GM19455 (cell line): ENCODE measurements around the gene LCMT1.
"Not testable (repeated sequence)": the region's sequence is repeated elsewhere in the genome, so short reads cannot be mapped to it uniquely, and the experiment has no call there.

Source experiments
- ATAC-seq: cut with Tn5 transposase; IDR thresholded peaks from one replicate; pipeline ENCODE4 v1.9.1; 2021; ENCODE audit not compliant: unreplicated experiment

LCMT1 gene

DNA sequence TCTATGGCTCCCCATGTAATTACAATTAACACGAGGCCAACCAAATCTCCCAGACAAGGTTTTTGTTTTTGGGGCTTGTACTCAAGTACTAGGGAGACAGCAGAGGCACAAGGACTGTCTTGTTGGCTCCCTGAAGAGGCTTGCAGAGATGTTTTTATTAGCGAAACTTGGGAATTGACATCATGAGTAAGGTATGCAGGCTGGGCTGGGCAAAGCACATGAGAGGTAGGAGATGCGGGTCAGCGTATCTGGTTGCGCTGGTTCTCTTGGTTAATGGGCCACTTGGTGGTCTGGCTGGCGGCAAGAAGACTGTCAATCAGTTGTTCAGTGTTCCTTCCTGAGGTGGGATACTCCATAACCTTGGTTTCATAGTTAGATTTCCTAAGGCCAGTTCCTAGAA is 28.9 kb downstream of the LCMT1 start:
- no peak for ATAC-seq

- no peak for ATAC-seq
Measured at GRCh38 chr16:25141648-25142047, 30.1 kb downstream of the LCMT1 start.

- ATAC-seq = no peak
Measured at GRCh38 chr16:25143928-25144327, 32.4 kb downstream of the LCMT1 start.

- no peak for ATAC-seq
Measured at GRCh38 chr16:25148568-25149215, 37.1 kb downstream of the LCMT1 start.

DNA sequence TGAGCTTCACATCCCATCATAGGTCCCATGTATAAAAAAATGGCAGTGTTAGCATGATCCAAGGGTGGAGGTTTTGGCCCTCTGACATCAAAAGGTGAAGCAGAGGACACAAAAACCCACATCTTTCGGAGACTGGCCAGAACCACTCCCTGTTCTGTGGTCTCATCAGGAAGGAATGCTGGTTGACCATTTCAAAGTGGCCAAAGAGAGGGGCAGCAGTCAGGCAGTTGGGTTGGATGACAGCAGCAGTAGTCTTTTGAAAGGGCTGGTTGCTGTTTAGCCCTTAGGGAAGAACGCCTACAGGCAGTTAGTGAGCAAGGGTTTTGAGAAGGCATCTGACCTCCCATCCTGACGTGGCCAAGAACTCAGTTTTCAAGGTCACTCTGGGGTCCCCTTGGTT is 40.5 kb downstream of the LCMT1 start:
- no peak for ATAC-seq

DNA sequence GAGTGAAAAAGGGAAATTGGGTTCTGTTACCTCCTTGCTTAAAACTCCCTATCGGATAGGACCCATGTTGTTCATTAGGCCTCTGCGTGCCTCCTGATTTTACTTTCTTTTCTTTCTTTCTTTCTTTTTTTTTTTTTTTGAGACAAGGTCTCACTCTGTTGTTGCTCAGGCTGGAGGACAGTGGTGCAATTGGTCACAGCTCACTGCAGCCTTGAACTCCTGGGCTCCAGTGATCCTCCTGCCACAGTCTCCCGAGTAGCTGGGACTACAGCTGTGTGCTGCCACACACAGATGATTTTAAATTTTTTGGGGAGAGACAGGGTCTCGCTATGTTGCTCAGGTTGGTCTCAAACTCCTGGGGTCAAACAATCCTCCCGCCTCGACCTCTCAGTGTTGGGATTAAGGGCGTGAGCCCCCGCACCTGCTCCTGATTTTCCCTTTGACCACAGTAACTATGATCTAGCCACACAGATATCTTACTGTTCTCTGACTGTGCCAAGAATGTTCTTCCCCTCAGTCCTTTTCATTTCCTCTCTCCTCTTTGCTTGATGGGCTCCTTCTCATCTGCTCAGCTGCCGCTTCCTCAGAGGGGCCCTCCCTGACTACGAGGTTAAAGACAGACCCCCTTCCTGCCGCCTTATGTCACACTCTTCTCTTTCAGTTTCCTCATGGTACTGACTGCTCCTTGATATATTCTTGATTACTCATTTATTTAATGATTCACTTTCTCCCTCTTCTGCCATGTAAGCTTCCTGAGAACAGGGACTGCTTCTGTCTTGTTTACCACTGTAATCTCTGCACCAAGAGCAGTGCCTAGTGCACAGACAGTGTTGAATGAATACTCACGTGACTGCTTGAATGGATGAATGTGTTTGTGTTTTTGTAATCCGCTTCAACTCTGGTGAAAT is 44.3 kb downstream of the LCMT1 start:
- ATAC-seq = no peak

DNA sequence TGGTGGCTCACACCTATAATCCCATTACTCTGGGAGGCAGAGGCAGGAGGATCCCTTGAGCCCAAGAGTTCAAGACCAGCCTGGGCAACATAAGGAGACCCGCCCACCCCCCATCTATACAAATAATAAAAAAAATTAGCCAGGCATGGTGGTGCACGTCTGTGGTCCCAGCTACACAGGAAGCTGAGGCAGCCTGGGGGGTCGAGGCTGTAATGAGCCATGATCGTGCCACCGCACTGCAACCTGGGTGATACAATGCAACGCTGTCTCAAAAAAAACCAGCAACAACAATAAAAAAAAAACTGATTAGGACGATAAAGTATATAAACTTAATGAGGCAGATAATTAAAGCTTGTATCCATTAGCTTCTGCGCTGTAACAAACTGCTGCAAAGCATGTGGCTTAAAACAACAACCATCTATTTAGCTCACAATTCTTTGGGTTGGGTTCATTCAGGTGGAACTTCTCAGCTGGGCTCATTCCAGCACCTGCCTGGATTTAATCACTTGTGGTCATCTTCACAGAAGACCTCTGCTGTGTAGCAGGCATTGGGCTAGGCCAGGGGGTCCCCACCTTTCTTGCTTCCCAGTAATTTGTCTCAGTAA is 45.8 kb downstream of the LCMT1 start:
- no peak for ATAC-seq

DNA sequence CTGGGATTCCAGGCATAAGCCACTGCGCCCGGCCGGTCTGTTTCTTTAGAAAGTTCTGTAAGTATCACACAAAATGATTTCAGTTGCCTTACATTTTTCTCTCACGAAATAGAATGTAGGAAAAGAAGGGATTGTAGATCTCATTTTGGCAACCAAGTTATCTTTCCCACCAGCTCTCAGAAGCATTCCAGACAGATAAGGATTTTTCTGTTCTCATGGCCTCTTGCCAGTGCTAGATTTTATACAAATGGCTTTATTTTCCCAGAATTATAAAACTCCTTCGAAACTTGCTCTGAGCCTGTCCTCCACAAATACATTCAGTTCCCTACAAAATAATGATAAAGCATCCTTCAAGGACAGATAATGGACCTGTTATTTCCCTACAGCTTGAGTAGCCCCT is 46.9 kb downstream of the LCMT1 start:
- ATAC-seq = no peak

- no peak for ATAC-seq
Measured at GRCh38 chr16:25161753-25162367, 50.3 kb downstream of the LCMT1 start.

DNA sequence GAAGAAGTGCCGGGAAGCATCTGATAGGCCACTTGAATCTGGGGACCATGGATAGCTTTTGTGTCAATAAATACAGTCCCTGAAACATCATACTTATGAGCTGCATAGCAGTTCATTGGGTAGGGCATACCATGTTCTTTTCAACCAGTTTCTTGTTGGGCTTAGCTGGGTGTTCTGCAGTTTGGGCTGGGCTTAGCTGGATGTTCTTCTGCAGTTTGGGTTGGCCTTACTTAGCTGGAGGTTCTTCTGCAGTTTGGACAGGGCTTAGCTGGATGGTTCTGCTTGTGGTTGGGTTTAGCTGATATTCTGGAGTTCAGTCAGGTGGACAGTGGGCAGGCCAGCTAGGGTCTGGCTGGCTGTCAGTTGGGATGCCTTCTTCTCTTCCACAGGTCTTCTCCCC is 52.1 kb downstream of the LCMT1 start:
- ATAC-seq = no peak

DNA sequence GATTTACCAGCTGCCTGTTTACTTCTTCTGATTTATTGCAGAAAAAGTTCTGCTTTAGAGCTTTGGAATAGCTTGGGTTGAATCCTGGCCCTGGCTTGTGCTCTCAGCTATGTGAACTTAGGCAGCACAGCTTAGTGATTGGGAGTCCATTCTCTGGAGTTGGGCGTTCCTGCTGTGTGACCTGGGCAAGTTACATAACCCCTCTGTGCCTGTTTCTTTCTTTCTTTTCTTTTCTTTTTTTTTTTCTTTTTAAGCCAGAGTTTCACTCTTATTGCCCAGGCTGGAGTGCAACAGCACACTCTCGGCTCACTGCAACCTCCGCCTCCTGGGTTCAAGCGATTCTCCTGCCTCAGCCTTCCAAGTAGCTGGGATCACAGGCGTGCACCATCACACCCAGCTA is 53.7 kb downstream of the LCMT1 start:
- no peak for ATAC-seq

DNA sequence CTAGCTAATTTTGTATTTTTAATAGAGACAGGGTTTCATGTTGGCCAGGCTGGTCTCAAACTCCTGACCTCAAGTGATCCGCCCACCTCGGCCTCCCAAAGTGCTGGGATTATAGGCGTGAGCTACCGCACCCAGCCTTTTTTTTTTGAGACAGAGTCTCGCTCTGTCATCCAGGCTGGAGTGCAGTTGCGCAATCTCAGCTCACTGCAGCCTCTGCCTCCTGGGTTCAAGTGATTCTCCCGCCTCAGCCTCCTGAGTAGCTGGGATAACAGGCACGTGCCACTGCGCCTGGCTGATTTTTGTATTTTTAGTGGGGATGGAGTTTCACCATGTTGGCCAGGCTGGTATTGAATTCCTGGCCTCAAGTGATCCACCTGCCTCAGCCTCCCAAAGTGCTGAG is 56.4 kb downstream of the LCMT1 start:
- not testable (repeated sequence) for ATAC-seq

GRCh38 chr16:25171390-25171789 is 59.8 kb downstream of the LCMT1 start:
- no peak for ATAC-seq

DNA sequence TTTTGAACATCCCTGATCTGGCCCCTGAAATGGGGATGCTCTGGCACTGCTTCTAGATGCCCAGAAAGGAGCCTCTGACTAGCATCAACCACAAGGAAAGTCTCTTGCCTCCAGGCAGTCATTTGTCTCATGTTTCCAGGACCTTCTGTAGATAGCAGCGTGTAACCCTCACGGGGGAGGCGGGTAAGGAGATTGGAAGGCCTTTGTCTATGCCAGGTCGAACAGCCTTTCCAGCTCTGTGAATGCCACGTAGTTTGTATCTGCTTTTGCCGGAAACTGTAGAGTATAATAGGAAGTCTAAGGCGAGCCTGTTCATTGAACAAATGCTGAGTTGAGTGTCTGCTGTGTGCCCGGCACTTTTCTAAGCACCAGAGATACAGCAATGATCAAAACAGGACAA is 61.3 kb downstream of the LCMT1 start:
- ATAC-seq = no peak

DNA sequence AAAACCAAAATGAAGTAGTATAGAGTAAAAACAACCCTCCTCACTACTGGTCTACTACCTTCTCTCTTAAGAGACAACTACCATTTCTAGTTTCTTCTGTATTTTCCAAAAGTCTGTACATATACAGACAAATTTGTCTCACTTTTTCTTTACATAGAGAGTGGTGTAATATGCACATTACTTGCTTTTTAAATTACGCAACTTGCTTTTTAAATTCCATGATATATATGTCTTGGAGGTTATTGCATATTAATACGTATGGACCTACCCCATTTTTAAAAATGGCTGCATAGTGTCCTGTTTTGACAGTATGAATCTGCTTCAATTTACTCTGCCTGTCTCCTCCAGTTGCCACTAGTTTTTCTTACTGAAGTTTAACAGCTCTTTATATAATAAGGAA is 62.7 kb downstream of the LCMT1 start:
- ATAC-seq = no peak

GRCh38 chr16:25176136-25176535 is 64.6 kb downstream of the LCMT1 start:
- no peak for ATAC-seq

GRCh38 chr16:25177512-25177830 is 65.9 kb downstream of the LCMT1 start:
- ATAC-seq = no peak

DNA sequence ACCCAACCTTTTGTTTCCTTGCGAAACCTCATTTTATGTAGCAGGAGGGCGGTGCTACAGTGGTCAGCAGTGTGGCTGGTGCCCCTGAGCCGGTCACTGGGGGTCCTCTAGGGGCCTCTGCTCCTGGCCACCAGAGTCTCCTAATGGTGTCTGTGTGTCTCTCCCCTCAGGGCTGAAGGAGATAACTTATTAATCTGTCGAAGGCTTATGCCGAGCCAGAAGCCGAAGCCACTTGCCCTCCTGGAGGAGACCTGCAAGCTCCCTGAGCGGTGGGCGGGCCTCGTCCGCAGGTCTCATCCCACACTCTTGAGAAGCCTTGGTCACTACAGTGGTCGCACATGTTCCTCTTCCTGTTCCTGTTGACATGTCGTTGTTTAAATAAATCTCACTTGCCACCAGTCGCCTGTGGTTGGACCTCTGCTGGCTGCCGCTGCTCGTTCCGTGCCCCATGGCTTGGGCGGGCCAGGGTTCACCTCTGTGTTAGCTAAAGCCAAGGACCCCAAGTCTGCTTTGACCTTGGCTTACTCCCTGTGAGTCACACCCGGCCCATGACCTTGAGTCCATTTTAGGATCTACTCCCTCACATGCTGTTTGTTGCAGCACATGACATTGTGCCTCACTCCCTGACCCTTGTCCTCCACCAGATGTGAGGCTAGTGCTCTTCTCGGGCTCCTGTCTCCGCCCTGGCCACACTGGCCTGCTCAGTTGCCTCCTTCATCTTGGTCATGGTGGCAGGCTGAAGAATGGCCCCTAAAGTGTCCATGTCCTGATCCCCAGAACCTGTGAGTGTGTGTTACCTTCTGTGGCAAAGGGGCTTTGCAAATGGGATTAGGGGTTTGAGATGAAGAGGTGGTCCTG is 66.5 kb downstream of the LCMT1 start:
- ATAC-seq = no peak

DNA sequence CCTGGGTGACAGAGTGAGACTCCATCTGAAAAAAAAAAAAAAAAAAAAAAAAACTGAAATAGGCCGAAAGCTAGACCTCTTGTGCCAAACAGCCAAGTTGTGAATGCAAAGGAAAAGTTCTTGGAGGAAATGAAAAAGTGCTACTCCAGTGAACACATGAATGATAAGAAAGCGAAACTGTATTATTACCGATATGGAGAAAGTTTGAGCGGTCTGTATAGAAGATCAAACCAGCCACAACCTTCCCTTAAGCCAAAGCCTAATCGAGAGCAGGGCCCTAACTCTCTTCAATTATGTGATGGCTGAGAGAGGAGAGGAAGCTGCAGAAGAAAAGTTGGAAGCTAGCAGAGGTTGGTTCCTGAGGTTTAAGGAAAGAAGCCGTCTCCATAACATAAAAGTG is 69.7 kb downstream of the LCMT1 start:
- not testable (repeated sequence) for ATAC-seq

DNA sequence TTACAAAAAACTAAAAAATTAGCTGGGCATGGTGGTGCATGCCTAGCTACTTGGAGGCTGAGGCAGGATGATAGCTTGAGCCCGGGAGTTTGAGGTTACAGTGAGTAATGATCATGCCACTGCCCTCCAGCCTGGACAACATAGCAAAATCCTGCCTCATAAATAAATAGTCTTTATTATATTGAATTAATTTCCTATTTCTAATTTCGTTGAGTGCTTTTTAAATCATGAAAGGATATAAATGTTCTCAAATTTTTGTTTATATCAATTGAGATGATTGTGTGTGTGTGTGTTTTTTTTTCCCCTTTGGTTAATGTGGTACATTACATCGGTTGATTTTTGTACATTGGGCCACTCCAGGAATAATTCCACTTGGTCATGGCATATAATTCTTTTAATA is 73.2 kb downstream of the LCMT1 start:
- no peak for ATAC-seq

DNA sequence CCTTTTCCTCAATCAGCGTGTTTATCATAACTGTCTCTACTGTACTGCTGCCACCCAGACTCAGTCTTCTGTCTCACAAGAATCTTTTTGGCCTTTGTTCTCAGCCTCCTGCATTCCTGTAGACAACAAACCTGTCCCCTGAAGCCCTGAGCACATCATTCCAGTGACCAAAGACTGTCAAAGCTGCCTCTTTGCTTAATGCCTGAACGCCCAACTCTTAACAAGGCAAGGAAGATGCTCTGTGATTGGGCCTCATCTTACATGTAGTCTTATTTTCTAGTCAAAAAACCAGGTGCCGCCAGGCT is 75.9 kb downstream of the LCMT1 start:
- ATAC-seq = no peak
